Loucy (cell line): ENCODE data around the gene NRARP.

ENCODE experiments used
- H2AFZ ChIP-seq: fragments of 200-600 bp; sonication (generic); 2 replicates; pipeline ENCODE4 v1.6.0; 2016; ENCODE audit warnings: antibody characterized with exemption, mild to moderate bottlenecking, low read length, moderate library complexity
- H3F3A ChIP-seq: fragments of 200-600 bp; 2 replicates; pipeline ENCODE4 v1.6.0; 2016; ENCODE audit warnings: antibody characterized with exemption, low read depth, mild to moderate bottlenecking
- H3K27me3 ChIP-seq: fragments of 200-600 bp; sonication (generic); 2 replicates; pipeline ENCODE4 v1.6.1; 2014; ENCODE audit warnings: low read length, mild to moderate bottlenecking; ENCODE audit not compliant: insufficient read depth, poor library complexity, severe bottlenecking
- H3K36me3 ChIP-seq: fragments of 200-600 bp; sonication (generic); 2 replicates; pipeline ENCODE4 v1.6.1; 2016; ENCODE audit warnings: low read length; ENCODE audit not compliant: insufficient read depth
- H3K4me1 ChIP-seq: fragments of 200-600 bp; sonication (generic); 2 replicates; pipeline ENCODE4 v1.5.1; 2014; ENCODE audit warnings: low read length, mild to moderate bottlenecking; ENCODE audit not compliant: insufficient read depth, poor library complexity, severe bottlenecking
- H3K4me2 ChIP-seq: fragments of 200-600 bp; sonication (generic); 2 replicates; pipeline ENCODE4 v1.6.0; 2014; ENCODE audit warnings: antibody characterized with exemption, low read length, low read depth, mild to moderate bottlenecking; ENCODE audit not compliant: poor library complexity, severe bottlenecking
- H3K4me3 ChIP-seq: fragments of 200-600 bp; sonication (generic); 2 replicates; pipeline ENCODE4 v1.5.1; 2014; ENCODE audit warnings: low read length, mild to moderate bottlenecking, mixed read lengths; ENCODE audit not compliant: poor library complexity, severe bottlenecking
- H3K79me2 ChIP-seq: fragments of 200-600 bp; sonication (generic); 2 replicates; pipeline ENCODE4 v1.6.1; 2014; ENCODE audit warnings: low read length; ENCODE audit not compliant: insufficient read depth
- H3K9ac ChIP-seq: fragments of 200-600 bp; sonication (generic); 2 replicates; pipeline ENCODE4 v1.6.0; 2014; ENCODE audit warnings: mild to moderate bottlenecking, low read depth, low read length, moderate library complexity; ENCODE audit not compliant: poor library complexity, severe bottlenecking
- H3K9me2 ChIP-seq: fragments of 200-600 bp; sonication (generic); replicated peaks from 2 replicates; pipeline ENCODE4 v1.6.1; 2016; ENCODE audit warnings: low read depth, low read length, mixed read lengths
- H3K9me3 ChIP-seq: fragments of 200-600 bp; sonication (generic); 2 replicates; pipeline ENCODE4 v1.6.1; 2014; ENCODE audit warnings: mild to moderate bottlenecking, antibody characterized with exemption, low read length, low read depth; ENCODE audit not compliant: insufficient read depth
- H4K20me1 ChIP-seq: fragments of 200-600 bp; sonication (generic); 2 replicates; pipeline ENCODE4 v1.6.0; 2014; ENCODE audit warnings: antibody characterized with exemption, low read length, mild to moderate bottlenecking; ENCODE audit not compliant: insufficient read depth, poor library complexity, severe bottlenecking
- EZH2phosphoT487 ChIP-seq: fragments of 200-600 bp; IDR thresholded peaks from 2 replicates; pipeline ENCODE4 v1.6.1; 2018; ENCODE audit warnings: antibody characterized with exemption, mild to moderate bottlenecking, moderate library complexity, borderline replicate concordance
- TF ChIP-seq, protein P1 (sequence below): fragments of 200-600 bp; sonication (generic); conservative IDR thresholded peaks from 2 replicates; pipeline ENCODE4 v1.5.1; 2014; ENCODE audit warnings: mild to moderate bottlenecking, antibody characterized with exemption, low read length

Gene NRARP

DNA sequence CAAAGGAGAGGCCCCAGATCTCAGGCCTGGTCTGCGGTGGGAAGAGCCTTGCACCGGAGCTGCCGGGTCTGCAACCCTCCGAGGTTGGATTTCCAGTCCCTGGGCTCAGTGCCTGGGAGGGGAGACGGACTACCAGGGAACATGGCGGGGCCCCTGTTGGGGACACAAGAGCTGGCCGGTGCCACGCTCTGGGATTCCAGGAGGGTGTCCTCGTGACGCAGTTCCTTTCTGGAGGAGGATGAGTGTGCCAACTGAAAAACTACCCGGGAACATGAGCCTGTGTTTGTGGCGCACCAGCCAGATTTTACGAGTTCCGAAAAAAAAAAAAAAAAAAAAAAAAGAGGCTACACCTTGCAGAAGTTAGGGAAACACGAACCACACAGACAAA, 9.0 kb downstream of the NRARP start:
- Histone ChIP-seq H3K9me2 (no peaks in the 10 kb centered on the region), H3K4me2 (no peak overlapping the region), H3K79me2 (no peaks in the 10 kb centered on the region), H3K9ac (no peak overlapping the region), H3K36me3 (no peaks in the 10 kb centered on the region), H3K4me1 (no peaks in the 10 kb centered on the region), H2AFZ (no peak overlapping the region), H3K4me3 (no peak overlapping the region), H3K9me3 (no peaks in the 10 kb centered on the region), H4K20me1 (no peaks in the 10 kb centered on the region), H3F3A (no peaks in the 10 kb centered on the region), H3K27me3 (no peaks in the 10 kb centered on the region)
- TF ChIP-seq, protein P1, sequence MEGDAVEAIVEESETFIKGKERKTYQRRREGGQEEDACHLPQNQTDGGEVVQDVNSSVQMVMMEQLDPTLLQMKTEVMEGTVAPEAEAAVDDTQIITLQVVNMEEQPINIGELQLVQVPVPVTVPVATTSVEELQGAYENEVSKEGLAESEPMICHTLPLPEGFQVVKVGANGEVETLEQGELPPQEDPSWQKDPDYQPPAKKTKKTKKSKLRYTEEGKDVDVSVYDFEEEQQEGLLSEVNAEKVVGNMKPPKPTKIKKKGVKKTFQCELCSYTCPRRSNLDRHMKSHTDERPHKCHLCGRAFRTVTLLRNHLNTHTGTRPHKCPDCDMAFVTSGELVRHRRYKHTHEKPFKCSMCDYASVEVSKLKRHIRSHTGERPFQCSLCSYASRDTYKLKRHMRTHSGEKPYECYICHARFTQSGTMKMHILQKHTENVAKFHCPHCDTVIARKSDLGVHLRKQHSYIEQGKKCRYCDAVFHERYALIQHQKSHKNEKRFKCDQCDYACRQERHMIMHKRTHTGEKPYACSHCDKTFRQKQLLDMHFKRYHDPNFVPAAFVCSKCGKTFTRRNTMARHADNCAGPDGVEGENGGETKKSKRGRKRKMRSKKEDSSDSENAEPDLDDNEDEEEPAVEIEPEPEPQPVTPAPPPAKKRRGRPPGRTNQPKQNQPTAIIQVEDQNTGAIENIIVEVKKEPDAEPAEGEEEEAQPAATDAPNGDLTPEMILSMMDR = no peak
- TF ChIP-seq EZH2phosphoT487 = no peak

DNA sequence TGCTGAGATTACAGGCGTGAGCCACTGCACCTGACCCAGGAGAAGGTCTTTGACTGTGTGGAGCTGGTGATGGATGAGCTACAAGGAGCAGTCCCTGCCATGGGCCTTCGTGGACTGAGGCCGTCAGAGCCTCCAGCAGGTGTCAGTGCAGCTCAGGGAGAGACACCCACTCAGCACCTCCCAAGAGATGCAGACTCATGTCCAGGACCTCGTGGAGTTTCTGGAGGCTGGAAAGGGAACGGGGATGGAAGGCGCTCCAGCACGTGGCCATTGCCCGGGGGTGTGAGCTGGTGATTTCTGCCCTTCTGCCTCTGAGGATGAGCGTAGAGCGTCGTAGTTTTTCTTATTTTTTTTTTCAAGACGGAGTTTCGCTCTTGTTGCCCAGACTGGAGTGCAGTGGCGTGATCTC, 15.1 kb downstream of the NRARP start:
- Histone ChIP-seq H3K9me2 (no peaks in the 10 kb centered on the region), H4K20me1 (no peaks in the 10 kb centered on the region), H2AFZ (no peak overlapping the region), H3K9ac (no peak overlapping the region), H3K4me3 (no peak overlapping the region), H3F3A (no peaks in the 10 kb centered on the region), H3K4me2 (no peak overlapping the region), H3K79me2 (no peaks in the 10 kb centered on the region), H3K9me3 (no peaks in the 10 kb centered on the region), H3K4me1 (no peaks in the 10 kb centered on the region), H3K36me3 (no peaks in the 10 kb centered on the region), H3K27me3 (no peaks in the 10 kb centered on the region)
- TF ChIP-seq EZH2phosphoT487 = no peak
- TF ChIP-seq, protein P1 = peak; percentile 70

DNA sequence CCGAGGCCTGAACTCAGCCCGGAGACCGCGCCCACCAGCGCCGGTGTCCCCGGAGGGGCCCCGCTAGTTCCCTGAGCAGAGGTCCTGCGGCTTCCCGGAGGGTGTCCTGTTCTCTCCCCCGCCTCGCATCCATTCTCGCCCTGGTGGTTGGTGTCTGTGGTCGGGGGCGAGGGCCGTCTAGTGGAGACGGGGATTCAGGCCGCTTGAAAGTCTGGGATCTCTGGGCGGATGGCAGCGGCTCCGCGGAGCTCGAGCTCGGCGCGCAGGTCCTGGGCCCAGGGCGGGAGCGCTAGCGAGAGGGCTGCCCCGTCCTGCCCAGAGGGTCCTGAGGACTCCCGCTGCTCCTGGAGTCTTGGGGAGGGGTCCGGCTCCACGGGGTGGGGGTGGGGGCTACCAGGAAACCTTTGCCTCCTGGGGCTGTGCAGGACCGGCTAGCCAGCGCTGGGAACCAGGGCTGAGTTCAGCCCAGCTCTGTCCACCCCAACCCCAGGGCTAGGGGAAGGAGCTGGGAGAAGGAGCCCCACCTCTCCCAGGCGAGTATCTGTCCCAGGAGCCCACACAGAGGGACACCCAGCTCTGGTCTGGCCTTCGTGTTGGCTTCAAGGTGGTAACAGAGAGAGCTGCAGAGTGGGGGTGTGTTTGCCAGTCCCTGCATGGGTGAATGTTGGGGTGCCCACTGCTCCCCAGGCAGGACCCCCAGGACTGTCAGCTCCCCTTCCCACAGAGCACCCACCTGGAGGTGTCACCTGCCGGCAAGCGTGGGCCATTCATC, 20.5 kb downstream of the NRARP start:
- H3K4me2 ChIP-seq = no peak overlapping the region
- no peaks in the 10 kb centered on the region for H3F3A ChIP-seq
- no peaks in the 10 kb centered on the region for H3K27me3 ChIP-seq
- no peaks in the 10 kb centered on the region for H3K36me3 ChIP-seq
- no peak overlapping the region for H2AFZ ChIP-seq
- no peaks in the 10 kb centered on the region for H3K4me1 ChIP-seq
- TF ChIP-seq, protein P1 = no peak
- no peak for TF ChIP-seq EZH2phosphoT487
- no peaks in the 10 kb centered on the region for H3K9me3 ChIP-seq
- no peak overlapping the region for H3K4me3 ChIP-seq
- no peaks in the 10 kb centered on the region for H3K79me2 ChIP-seq
- H3K9ac ChIP-seq = no peak overlapping the region
- no peaks in the 10 kb centered on the region for H3K9me2 ChIP-seq
- no peaks in the 10 kb centered on the region for H4K20me1 ChIP-seq
